ENCODE measurements around the gene GFOD1. TPM values are rescaled to one million over a fixed set of nuclear protein-coding genes. Genes with fewer than 3 reads are reported as not detected.
A peak's percentile ranks its signal among the peaks of the same experiment; 100 is the strongest.

GFOD1 gene, protein sequence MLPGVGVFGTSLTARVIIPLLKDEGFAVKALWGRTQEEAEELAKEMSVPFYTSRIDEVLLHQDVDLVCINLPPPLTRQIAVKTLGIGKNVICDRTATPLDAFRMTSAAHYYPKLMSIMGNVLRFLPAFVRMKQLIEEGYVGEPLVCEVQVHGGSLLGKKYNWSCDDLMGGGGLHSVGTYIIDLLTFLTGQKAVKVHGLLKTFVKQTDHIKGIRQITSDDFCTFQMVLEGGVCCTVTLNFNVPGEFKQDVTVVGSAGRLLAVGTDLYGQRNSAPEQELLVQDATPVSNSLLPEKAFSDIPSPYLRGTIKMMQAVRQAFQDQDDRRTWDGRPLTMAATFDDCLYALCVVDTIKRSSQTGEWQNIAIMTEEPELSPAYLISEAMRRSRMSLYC
- 0.62 TPM for total RNA-seq (2021; ENCODE audit: unreplicated experiment)
- 0.18 TPM for polyA plus RNA-seq (2012; ENCODE audit: insufficient read length)
- percentile 33 among the genes with signal in this experiment for Bru-seq, nascent RNA
- percentile 34 among the genes with signal in this experiment for BruChase-seq, experiment 1, labeled RNA remaining after a 2-hour chase
- percentile 30 among the genes with signal in this experiment for BruChase-seq, experiment 2, labeled RNA remaining after a 6-hour chase
- long read RNA-seq, full-length matches to known transcripts, result 1 of 1 reads
- long read RNA-seq, partial matches to known transcripts, result 0 of 1 reads
- long read RNA-seq, other reads (novel, unspliced or antisense), result 0 of 1 reads

- ATAC-seq (peak; percentile 94), DNase-seq (ENCODE audit: low read depth, low spot score) (no peak)
- no peaks in the 10 kb centered on the region; the same call in 1 of the 2 replicates for H3K4me1 ChIP-seq (ENCODE audit: control insufficient read depth, insufficient read depth, low read length)
- H3K4me3 ChIP-seq (ENCODE audit: low read depth in 2 of 2, low read length in 2 of 2), result peak within 1 kb of the TSS; percentile 55 to 78
- H3K27ac ChIP-seq (ENCODE audit: low read length), result no peak within 1 kb of the TSS
- TF ChIP-seq SIN3A (IDR thresholded peaks at IDR 0.05; ENCODE audit: borderline replicate concordance, insufficient read depth, low read depth, low read length) (peak; percentile 43; the same call in 1 of the 2 replicates), CTCF (IDR thresholded peaks at IDR 0.05) (peak; percentile 39; the same call in 1 of the 2 replicates), REST (IDR thresholded peaks at IDR 0.05; ENCODE audit: insufficient read depth in 1 of 2, low read depth in 2 of 2, low read length in 1 of 2) (no peak), POLR2AphosphoS5 (IDR thresholded peaks at IDR 0.05; ENCODE audit: low read depth, low read length) (no peak), TCF7L2 (IDR thresholded peaks at IDR 0.05; ENCODE audit: low read depth, low read length) (no peak)
- no peaks in the 10 kb centered on the region for H3K9me3 ChIP-seq (ENCODE audit: control insufficient read depth, insufficient read depth, low read depth, low read length)
- POLR2A ChIA-PET, result interaction anchor here (0.7 kb wide), 1 partner anchor 67 kb away, joined by 3 read pairs; no protein-coding TSS in a partner anchor
- BruUV-seq (replicated peaks), result no TSS peak
- intact Hi-C loops (cut with micrococcal nuclease; ENCODE audit: unreplicated experiment) (no loop called here), in situ Hi-C loops (cut with HindIII; ENCODE audit: low pct_unique_long_range_greater_than_20kb, low sequenced_read_pairs) (no loop called here)
- CTCF ChIA-PET, result interaction anchor here (0.6 kb wide), 4 partner anchors 23 to 238 kb away, joined by 3 to 5 read pairs (median 4); no protein-coding TSS in a partner anchor
- peaks cover 22% of the 10 kb centered on the region for H3K27me3 ChIP-seq (ENCODE audit: control insufficient read depth, insufficient read depth, low read length)
- H3K36me3 ChIP-seq (ENCODE audit: control insufficient read depth, insufficient read depth, low read length), result no peaks in the 10 kb centered on the region
Observed at GRCh38 chr6:13487122-13488014, at the start of gene GFOD1. Gene GFOD1 (minus strand): TSS chr6:13487600. CDS start chr6:13486890, 710 bp downstream.

DNA sequence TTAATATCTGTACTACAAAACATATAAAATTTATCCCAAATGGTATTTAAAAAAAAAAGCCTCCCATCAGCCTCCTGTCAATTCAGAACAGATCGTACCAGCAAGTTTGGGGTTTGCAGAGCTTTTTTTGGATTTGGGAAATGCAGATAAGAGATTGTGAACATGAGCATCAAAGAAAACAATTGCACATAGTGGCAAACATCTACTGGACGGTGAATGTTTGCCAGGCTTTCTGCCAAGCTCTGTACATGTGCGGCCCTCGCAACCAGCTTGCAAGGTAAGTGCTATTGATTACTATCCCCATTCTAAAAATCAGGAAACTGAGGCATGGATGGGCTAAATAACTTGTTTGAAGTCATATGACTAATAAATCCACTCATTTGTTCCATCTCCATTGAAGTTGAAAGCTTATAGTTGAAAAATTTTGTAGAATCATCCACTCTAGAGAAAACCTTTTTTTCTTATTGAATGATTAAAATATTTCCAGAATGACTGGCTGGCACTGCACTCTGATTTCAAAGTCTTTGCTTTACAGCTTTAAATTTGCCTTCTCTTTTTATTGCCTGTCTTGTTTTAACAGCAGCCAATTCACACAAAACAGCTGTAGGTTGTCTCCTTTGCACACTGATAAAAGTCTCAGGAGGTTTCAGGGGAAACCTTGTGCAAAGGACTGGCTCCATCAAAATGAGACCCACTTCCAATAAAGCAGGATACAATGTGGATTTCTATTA is 49.6 kb upstream of the GFOD1 start:
- ChIA-PET CTCF (no interaction called here), POLR2A (no interaction called here)
- ATAC-seq (no peak), DNase-seq (ENCODE audit: low read depth, low spot score) (no peak)
- Histone ChIP-seq H3K36me3 (ENCODE audit: control insufficient read depth, insufficient read depth, low read length) (no peaks in the 10 kb centered on the region), H3K4me3 (ENCODE audit: low read depth in 2 of 2, low read length in 2 of 2) (no peak overlapping the region), H3K4me1 (ENCODE audit: control insufficient read depth, insufficient read depth, low read length) (no peaks in the 10 kb centered on the region), H3K27me3 (ENCODE audit: control insufficient read depth, insufficient read depth, low read length) (peaks cover 2% of the 10 kb centered on the region), H3K9me3 (ENCODE audit: control insufficient read depth, insufficient read depth, low read depth, low read length) (no peaks in the 10 kb centered on the region), H3K27ac (ENCODE audit: low read length) (no peak overlapping the region)
- TF ChIP-seq SIN3A (IDR thresholded peaks at IDR 0.05; ENCODE audit: borderline replicate concordance, insufficient read depth, low read depth, low read length), result no peak
- no peak for TF ChIP-seq TCF7L2 (IDR thresholded peaks at IDR 0.05; ENCODE audit: low read depth, low read length)
- TF ChIP-seq POLR2AphosphoS5 (IDR thresholded peaks at IDR 0.05; ENCODE audit: low read depth, low read length), result no peak
- intact Hi-C loops (cut with micrococcal nuclease; ENCODE audit: unreplicated experiment), result loop anchor here (5.0 kb wide), 1 partner anchor 200 kb away; no protein-coding TSS in a partner anchor
- no TSS peak for BruUV-seq (replicated peaks)
- in situ Hi-C loops (cut with HindIII; ENCODE audit: low pct_unique_long_range_greater_than_20kb, low sequenced_read_pairs), result no loop called here

Data from Panc1 (cell line).